ENCODE measurements around the gene NLRP7.

NLRP7 gene

DNA sequence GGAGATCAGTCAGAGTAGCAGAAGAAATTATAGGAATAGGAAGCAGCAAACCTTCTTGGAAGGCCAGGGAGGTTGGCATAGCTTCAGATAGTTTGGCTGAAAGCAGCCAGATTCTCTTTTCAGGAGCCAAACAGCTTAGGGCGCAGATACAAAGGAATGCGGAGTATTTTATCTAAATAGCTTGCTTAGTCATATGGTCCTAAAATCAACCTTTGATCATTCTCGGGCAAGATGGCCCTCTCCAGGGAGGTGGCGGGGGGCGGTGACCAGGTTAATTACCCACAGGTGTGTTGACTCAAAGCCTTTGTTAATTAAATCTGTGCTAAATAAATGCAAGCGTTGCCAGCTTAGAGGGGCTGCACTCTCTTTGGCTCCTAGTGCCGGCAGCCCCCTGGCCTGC lies 53.9 kb downstream of the NLRP7 start:
- Histone ChIP-seq H3K4me1 (ENCODE audit: control insufficient read depth, insufficient read depth, low read length) (no peaks in the 10 kb centered on the region), H3K4me3 (ENCODE audit: low read length) (no peak overlapping the region), H3K9me3 (ENCODE audit: control insufficient read depth, low read length) (no peaks in the 10 kb centered on the region), H3K9ac (ENCODE audit: low read length) (no peak overlapping the region), H3K27me3 (ENCODE audit: control insufficient read depth, insufficient read depth, low read length) (no peaks in the 10 kb centered on the region), H3K36me3 (ENCODE audit: control insufficient read depth, insufficient read depth, low read length) (no peaks in the 10 kb centered on the region)

GRCh38 chr19:54889566-54889965 lies 57.8 kb downstream of the NLRP7 start:
- Histone ChIP-seq H3K9me3 (ENCODE audit: control insufficient read depth, low read length) (no peaks in the 10 kb centered on the region), H3K9ac (ENCODE audit: low read length) (no peak overlapping the region), H3K4me1 (ENCODE audit: control insufficient read depth, insufficient read depth, low read length) (no peaks in the 10 kb centered on the region), H3K36me3 (ENCODE audit: control insufficient read depth, insufficient read depth, low read length) (no peaks in the 10 kb centered on the region), H3K4me3 (ENCODE audit: low read length) (no peak overlapping the region), H3K27me3 (ENCODE audit: control insufficient read depth, insufficient read depth, low read length) (no peaks in the 10 kb centered on the region)

- Histone ChIP-seq H3K9me3 (ENCODE audit: control insufficient read depth, low read length) (no peaks in the 10 kb centered on the region), H3K27me3 (ENCODE audit: control insufficient read depth, insufficient read depth, low read length) (no peaks in the 10 kb centered on the region), H3K9ac (ENCODE audit: low read length) (no peak overlapping the region), H3K4me1 (ENCODE audit: control insufficient read depth, insufficient read depth, low read length) (no peaks in the 10 kb centered on the region), H3K36me3 (ENCODE audit: control insufficient read depth, insufficient read depth, low read length) (no peaks in the 10 kb centered on the region), H3K4me3 (ENCODE audit: low read length) (no peak overlapping the region)
These were observed 59.1 kb downstream of the NLRP7 start for GRCh38 chr19:54888239-54888638.

DNA sequence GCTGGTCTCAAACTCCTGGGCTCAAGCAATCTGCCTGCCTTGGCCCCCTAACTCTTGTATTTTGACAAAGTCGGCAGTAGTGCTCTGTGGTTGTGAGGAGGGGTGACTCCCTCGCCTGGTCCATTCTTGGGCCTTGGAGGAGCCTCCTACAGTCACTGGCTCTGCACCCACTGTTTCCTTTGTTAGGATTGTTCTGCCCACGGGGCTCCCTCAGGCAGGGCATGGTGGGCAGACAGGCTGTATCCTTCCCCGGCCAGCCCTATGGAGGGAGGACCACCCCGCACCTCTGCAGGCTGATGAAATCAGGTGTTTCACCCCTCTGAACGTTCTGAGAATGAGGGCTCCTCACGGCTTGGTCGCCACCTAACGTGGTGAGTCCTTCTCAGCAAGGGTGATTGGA lies 64.1 kb downstream of the NLRP7 start:
- Histone ChIP-seq H3K4me1 (ENCODE audit: control insufficient read depth, insufficient read depth, low read length) (no peaks in the 10 kb centered on the region), H3K9me3 (ENCODE audit: control insufficient read depth, low read length) (no peaks in the 10 kb centered on the region), H3K4me3 (ENCODE audit: low read length) (no peak overlapping the region), H3K9ac (ENCODE audit: low read length) (no peak overlapping the region), H3K27me3 (ENCODE audit: control insufficient read depth, insufficient read depth, low read length) (peaks cover 8% of the 10 kb centered on the region), H3K36me3 (ENCODE audit: control insufficient read depth, insufficient read depth, low read length) (no peaks in the 10 kb centered on the region)

DNA sequence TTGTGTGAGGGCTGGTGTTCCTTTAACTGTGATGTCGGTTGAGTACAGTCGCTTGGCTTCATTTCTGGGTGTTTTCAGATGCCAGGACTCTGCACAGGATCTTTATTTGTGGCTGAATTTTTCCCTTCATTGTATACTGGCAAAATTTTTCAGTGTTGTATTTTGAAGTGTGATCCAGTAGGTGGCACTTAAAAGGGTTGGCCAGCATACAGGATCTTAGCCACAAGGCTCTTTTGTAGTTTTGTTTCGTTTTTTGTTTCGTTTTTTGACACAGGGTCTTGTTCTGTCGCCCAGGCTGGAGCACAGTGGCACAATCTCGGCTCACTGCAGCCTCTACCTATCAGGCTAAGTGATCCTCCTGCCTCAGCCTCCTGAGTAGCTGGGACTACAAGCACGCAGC lies 64.6 kb downstream of the NLRP7 start:
- Histone ChIP-seq H3K4me1 (ENCODE audit: control insufficient read depth, insufficient read depth, low read length) (no peaks in the 10 kb centered on the region), H3K27me3 (ENCODE audit: control insufficient read depth, insufficient read depth, low read length) (peaks cover 8% of the 10 kb centered on the region), H3K4me3 (ENCODE audit: low read length) (no peak overlapping the region), H3K9ac (ENCODE audit: low read length) (no peak overlapping the region), H3K36me3 (ENCODE audit: control insufficient read depth, insufficient read depth, low read length) (no peaks in the 10 kb centered on the region), H3K9me3 (ENCODE audit: control insufficient read depth, low read length) (no peaks in the 10 kb centered on the region)

DNA sequence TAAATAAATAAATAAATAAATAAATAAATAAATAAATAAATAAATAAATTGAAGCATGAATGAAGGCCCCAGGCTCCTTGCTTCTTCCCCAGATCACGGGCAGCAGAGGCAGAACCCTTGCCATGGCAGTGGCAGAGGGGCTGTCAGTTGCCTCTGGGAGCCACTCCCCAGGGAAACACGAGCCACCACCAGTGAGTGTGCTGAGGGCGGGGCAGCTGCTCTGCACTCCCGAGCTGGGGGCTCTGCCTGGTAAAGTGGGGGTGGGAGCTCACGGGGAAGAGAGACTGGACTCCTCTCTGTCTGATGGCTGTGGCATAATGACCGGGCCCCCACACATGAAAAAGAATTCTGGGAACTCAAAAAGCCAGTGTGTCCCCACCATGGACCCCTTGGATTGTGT lies 65.4 kb downstream of the NLRP7 start:
- Histone ChIP-seq H3K9me3 (ENCODE audit: control insufficient read depth, low read length) (no peaks in the 10 kb centered on the region), H3K4me1 (ENCODE audit: control insufficient read depth, insufficient read depth, low read length) (no peaks in the 10 kb centered on the region), H3K9ac (ENCODE audit: low read length) (no peak overlapping the region), H3K4me3 (ENCODE audit: low read length) (no peak overlapping the region), H3K36me3 (ENCODE audit: control insufficient read depth, insufficient read depth, low read length) (no peaks in the 10 kb centered on the region), H3K27me3 (ENCODE audit: control insufficient read depth, insufficient read depth, low read length) (peaks cover 8% of the 10 kb centered on the region)

GRCh38 chr19:54877471-54877870 lies 69.9 kb downstream of the NLRP7 start:
- H3K36me3 ChIP-seq (ENCODE audit: control insufficient read depth, insufficient read depth, low read length) = no peaks in the 10 kb centered on the region
- no peaks in the 10 kb centered on the region for H3K9me3 ChIP-seq (ENCODE audit: control insufficient read depth, low read length)
- H3K27me3 ChIP-seq (ENCODE audit: control insufficient read depth, insufficient read depth, low read length) = peaks cover 8% of the 10 kb centered on the region
- no peak overlapping the region for H3K9ac ChIP-seq (ENCODE audit: low read length)
- no peaks in the 10 kb centered on the region for H3K4me1 ChIP-seq (ENCODE audit: control insufficient read depth, insufficient read depth, low read length)
- no peak overlapping the region for H3K4me3 ChIP-seq (ENCODE audit: low read length)

GRCh38 chr19:54875506-54875905 lies 71.8 kb downstream of the NLRP7 start:
- H3K36me3 ChIP-seq (ENCODE audit: control insufficient read depth, insufficient read depth, low read length) = no peaks in the 10 kb centered on the region
- no peak overlapping the region for H3K9ac ChIP-seq (ENCODE audit: low read length)
- no peaks in the 10 kb centered on the region for H3K9me3 ChIP-seq (ENCODE audit: control insufficient read depth, low read length)
- no peak overlapping the region for H3K4me3 ChIP-seq (ENCODE audit: low read length)
- H3K4me1 ChIP-seq (ENCODE audit: control insufficient read depth, insufficient read depth, low read length) = no peaks in the 10 kb centered on the region
- H3K27me3 ChIP-seq (ENCODE audit: control insufficient read depth, insufficient read depth, low read length) = no peaks in the 10 kb centered on the region

- Histone ChIP-seq H3K4me1 (ENCODE audit: control insufficient read depth, insufficient read depth, low read length) (no peaks in the 10 kb centered on the region), H3K27me3 (ENCODE audit: control insufficient read depth, insufficient read depth, low read length) (no peaks in the 10 kb centered on the region), H3K9ac (ENCODE audit: low read length) (no peak within 1 kb of the TSS), H3K9me3 (ENCODE audit: control insufficient read depth, low read length) (no peaks in the 10 kb centered on the region), H3K4me3 (ENCODE audit: low read length) (no peak within 1 kb of the TSS), H3K36me3 (ENCODE audit: control insufficient read depth, insufficient read depth, low read length) (no peaks in the 10 kb centered on the region)
These were observed 73.3 kb downstream of the NLRP7 start, which contains the start of gene FCAR for GRCh38 chr19:54873990-54874389. Gene FCAR (plus strand): TSS chr19:54874235. CDS start chr19:54874290, 55 bp downstream.
